SJSA1 (cell line): Measurements from ENCODE around the gene PMEPA1. TPM values are rescaled to one million over a fixed set of nuclear protein-coding genes. Genes with fewer than 3 reads are reported as not detected.

Experiments
- DNase-seq, 2 experiments: peaks; one replicate each; pipeline ENCODE4 v3.0.0-alpha.2; 2015 to 2020; ENCODE audit warnings: low spot score in 2 of 2, low read depth in 1 of 2
- H3K27ac ChIP-seq: fragments of 250-450 bp; sonication (Bioruptor Pico); 2 replicates; pipeline ENCODE4 v1.5.1; 2020; ENCODE audit warnings: mild to moderate bottlenecking, moderate library complexity
- H3K27me3 ChIP-seq: fragments of 250-450 bp; sonication (Bioruptor Pico); replicated peaks from 2 replicates; pipeline ENCODE4 v1.5.1; 2020; ENCODE audit warnings: mild to moderate bottlenecking, moderate library complexity
- H3K36me3 ChIP-seq: fragments of 250-450 bp; sonication (Bioruptor Pico); 2 replicates; pipeline ENCODE4 v1.5.1; 2020; ENCODE audit warnings: mild to moderate bottlenecking
- H3K4me1 ChIP-seq: fragments of 250-450 bp; sonication (Bioruptor Pico); replicated peaks from 2 replicates; pipeline ENCODE4 v1.6.1; 2021; ENCODE audit warnings: mild to moderate bottlenecking
- H3K4me3 ChIP-seq: fragments of 250-450 bp; sonication (Bioruptor Pico); 2 replicates; pipeline ENCODE4 v1.5.1; 2020; ENCODE audit warnings: mild to moderate bottlenecking
- H3K9me3 ChIP-seq: fragments of 250-450 bp; sonication (Bioruptor Pico); replicated peaks from 2 replicates; pipeline ENCODE4 v1.5.1; 2020; ENCODE audit warnings: mild to moderate bottlenecking
- total RNA-seq: library from RNA; depleted of rRNA; stranded (reverse); fragments of >200 nt; shearing (Covaris generic); gene quantifications from 2 replicates; pipeline ENCODE4 v1.2.3, GENCODE V29; 2014

PMEPA1 gene
- total RNA-seq, 1 experiment from 2014 or later = 13.9 TPM

DNA sequence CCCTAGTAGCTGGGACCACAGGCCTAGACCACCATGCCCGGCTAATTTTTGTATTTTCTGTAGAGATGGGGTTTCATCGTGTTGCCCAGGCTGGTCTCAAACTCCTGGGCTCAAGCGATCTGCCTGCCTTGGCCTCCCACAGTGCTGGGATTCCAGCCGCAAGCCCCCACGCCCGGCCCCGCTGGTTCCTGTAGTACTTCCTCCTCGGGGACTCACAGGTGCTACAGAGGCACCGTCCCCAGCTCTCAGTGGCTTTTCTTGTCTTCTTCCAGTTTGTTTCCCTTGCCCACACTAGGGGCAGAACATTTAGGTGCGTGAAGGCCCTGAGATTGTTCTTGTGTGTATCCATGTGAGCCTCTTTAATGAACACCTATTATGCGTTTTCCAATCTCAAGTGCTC, 88.8 kb downstream of the PMEPA1 start:
- Histone ChIP-seq H3K4me1 (peaks cover 6% of the 10 kb centered on the region; the same call in 1 of the 2 replicates), H3K4me3 (no peak overlapping the region), H3K27ac (no peak overlapping the region), H3K27me3 (peaks cover 9% of the 10 kb centered on the region; the same call in 1 of the 2 replicates), H3K36me3 (no peaks in the 10 kb centered on the region), H3K9me3 (no peaks in the 10 kb centered on the region; the same call in 1 of the 2 replicates)
- no peak for DNase-seq

DNA sequence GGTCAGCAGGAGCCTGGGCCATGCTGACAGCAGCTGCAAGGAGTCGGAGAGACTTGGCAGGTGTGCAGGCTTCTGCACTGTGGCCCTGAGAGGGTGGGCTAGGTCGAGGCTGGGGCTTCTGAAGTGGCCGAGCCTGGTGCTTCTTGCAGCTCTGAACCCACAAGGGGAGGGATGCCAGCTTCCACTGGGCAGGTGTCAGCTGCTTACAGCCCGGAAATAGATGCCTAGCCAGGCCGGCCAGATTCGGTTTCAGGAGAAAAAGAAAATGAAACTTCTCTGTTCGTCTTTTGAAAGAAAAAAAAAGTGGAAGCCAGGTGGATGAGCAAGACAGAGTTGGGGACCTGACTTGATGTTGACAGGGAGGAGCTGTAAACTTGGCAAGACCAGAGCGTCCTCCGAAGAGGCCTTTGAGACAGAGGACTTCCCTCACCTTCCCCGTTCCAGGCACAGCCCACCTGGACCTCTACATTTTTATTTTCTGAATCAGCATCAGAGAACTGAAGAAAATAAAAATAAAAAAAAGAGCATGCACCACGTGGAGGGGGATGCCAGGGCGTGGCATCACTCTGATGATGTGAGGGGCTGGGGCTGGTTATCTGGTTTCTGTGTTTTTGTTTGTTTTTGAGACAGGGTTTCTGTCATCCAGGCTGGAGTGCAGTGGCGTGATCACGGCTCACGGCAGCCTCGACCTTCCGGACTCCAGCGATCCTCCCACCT, 89.4 kb downstream of the PMEPA1 start, which contains the start of gene ZBP1:
Gene ZBP1, minus strand, starts transcription at position 153 of the 717 bp plus-strand sequence. Its CDS starts 131 bp downstream, at position 22.
- H3K27ac ChIP-seq = no peak within 1 kb of the TSS
- H3K9me3 ChIP-seq = no peaks in the 10 kb centered on the region; the same call in 1 of the 2 replicates
- peaks cover 9% of the 10 kb centered on the region; the same call in 1 of the 2 replicates for H3K27me3 ChIP-seq
- H3K4me3 ChIP-seq = no peak within 1 kb of the TSS
- H3K4me1 ChIP-seq = peaks cover 6% of the 10 kb centered on the region; the same call in 1 of the 2 replicates
- DNase-seq = no peak
- no peaks in the 10 kb centered on the region for H3K36me3 ChIP-seq

DNA sequence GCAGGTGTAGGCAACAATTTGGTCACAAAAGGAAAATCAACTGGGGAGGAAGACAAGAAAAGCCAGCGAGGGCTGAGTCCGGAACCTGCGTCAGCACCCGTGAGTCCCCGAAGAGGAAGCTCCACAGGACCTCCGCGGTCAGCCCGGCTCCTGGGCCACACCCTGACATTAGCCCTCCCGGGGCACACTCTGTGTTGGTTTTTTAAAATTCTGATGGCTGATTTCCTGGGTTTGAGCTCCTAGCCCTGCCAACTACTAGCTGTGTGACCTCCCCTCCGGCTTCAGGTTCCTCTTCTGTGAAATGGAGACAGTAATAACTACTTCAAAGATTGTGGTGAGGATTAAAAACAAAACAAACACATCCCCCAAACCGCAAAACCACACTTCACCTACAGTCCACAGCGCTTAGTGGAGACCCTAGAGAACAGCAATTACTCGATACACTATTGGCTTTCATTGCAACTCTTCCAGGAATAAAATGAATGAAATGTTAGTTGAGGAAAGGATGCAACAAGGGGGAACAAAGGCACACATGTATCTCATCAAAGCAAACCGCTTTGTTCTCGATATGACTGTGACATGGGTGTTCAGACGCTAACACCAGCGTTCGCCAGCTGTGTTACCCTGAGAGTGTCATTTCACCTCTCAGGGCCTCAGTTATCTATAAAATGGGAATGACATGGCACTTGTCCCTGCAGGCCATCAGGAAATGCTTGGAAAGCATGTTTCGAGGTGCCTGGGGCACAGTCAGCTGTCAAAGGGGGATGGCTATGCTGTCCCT, 90.6 kb downstream of the PMEPA1 start:
- no peaks in the 10 kb centered on the region for H3K36me3 ChIP-seq
- H3K9me3 ChIP-seq = no peaks in the 10 kb centered on the region; the same call in 1 of the 2 replicates
- no peak overlapping the region for H3K27ac ChIP-seq
- no peak overlapping the region for H3K4me3 ChIP-seq
- DNase-seq = no peak
- H3K27me3 ChIP-seq = peaks cover 9% of the 10 kb centered on the region; the same call in 1 of the 2 replicates
- peaks cover 6% of the 10 kb centered on the region; the same call in 1 of the 2 replicates for H3K4me1 ChIP-seq

DNA sequence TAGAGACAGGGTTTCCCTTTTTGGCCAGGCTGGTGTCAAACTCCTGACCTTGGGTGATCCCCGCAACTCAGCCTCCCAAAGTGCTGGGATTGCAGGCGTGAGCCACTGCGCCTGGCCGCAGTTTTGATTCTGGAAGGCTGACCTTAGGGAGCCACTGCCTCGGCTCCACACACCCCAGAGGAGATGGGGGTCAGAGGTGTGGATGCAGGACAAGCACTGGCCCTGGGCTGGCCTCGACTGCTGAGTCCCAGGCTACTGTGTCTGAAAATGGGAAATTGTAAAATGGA, 91.1 kb downstream of the PMEPA1 start:
- no peak overlapping the region for H3K27ac ChIP-seq
- no peaks in the 10 kb centered on the region for H3K36me3 ChIP-seq

DNA sequence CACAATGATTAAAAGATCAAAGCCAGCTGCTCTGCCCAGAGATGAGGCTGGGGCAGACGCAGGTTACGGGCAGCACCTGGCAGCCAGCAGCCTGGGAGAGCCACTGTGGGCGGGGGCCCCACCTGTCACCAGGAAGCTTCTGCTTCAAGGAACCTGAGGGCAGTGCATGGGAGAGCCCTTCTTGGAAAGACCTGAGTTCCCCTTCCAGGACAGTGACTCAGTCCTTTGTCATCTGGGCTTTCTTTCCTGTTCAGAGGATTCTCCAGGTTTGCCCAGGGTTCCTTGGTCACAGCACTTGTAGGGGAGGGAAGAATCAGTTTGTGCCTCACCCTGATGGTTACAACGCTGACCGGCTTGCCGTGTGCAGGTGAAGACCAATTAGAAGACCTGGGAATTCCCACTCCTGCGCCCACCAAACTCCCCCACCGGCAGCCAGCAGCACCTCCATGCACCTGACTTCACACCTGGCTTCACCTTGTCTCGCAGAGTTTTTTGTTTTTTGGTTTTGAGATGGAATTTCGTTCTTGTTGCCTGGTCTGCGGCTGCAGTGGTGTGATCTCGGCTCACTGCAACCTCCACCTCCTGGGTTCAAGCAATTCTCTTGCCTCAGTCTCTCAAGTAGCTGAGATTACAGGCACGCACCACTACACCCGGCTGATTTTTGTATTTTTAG, 91.6 kb downstream of the PMEPA1 start:
- Histone ChIP-seq H3K4me1 (peaks cover 6% of the 10 kb centered on the region; the same call in 1 of the 2 replicates), H3K9me3 (no peaks in the 10 kb centered on the region; the same call in 1 of the 2 replicates), H3K36me3 (no peaks in the 10 kb centered on the region), H3K27me3 (peaks cover 9% of the 10 kb centered on the region; the same call in 1 of the 2 replicates), H3K4me3 (no peak overlapping the region), H3K27ac (no peak overlapping the region)
- peak in 1 of 2 experiments; percentile 35 for DNase-seq

More for the DNA sequence above, 91.1 kb downstream of the PMEPA1 start:
- H3K27me3 ChIP-seq = peaks cover 9% of the 10 kb centered on the region; the same call in 1 of the 2 replicates
- peaks cover 6% of the 10 kb centered on the region; the same call in 1 of the 2 replicates for H3K4me1 ChIP-seq
- no peak overlapping the region for H3K4me3 ChIP-seq
- no peak for DNase-seq
- H3K9me3 ChIP-seq = no peaks in the 10 kb centered on the region; the same call in 1 of the 2 replicates

DNA sequence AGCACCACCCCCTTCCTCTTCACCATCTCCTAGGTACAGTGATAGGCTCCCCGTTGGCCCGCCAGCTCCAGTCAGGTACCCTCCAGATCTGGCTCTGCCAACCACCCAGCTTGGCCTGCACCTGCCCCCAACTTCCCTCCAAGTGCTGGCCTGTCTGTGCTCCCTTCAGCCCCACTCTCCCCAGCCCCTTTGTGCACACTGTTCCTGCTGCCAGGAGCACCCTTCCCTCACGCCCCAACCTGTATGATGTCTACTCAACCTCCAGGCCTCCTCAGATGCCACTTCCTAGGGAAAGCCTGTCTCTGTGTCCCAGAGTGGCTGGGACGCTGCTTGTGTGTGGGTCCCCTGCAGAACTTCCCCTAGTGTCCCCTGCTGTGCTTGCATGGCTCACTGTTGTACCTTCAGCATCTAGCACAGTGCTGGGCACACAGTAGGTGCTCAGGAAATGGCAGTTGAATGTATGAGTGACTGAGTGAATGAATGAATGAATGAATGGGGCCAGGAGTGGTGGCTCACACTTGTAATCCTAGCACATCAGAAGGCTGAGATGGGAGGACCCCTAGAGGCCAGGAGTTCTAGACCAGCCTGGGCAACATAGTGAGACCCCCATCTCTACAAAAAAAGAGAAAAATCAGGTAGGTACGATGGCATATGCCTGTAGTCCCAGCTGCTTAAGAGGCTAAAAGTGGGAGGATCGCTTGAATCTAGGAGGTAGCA, 92.6 kb downstream of the PMEPA1 start:
- H3K9me3 ChIP-seq = no peaks in the 10 kb centered on the region
- peak in 1 of 2 experiments; percentile 35 for DNase-seq

DNA sequence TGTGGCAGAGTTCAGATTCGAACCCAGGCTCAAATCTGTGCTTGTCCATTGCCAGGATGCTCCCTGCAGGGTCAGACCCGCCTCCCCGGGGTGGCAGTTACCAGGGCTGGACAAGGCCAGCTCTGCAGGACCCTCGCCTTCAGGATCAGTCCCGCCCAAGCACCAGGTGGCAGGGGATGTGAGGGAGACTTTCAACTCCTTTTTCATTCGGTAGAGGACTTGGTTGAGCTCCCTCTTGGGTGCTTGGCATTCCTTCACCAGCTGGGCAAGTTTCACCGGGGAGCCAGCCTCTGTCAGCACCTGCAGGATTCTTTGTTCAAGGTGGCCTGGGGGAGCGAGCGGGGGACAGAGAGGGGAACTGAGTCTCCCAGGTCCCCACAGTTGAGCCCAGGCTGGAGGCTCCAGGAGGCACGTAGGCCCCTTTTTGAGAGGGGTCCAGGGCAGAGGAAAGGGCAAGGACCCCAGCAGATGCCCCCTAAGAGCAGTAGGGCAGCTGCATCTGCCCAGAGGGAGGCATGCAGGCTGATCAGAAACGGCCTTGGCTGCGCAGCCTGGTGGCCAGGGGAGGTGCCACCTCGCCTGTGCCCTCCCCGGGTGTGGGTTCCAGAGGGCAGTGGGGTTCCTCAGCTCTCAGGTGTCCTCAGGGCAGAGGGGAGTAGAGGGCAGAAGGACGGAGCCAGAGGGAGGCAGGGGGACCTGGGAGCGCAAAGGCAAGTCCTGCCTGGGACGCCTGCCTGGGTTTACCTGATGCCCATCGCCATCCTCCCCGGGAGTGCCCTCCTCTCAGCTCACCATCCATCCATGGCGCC, 93.5 kb downstream of the PMEPA1 start:
- peak in 1 of 2 experiments; percentile 40 for DNase-seq
- Histone ChIP-seq H3K4me1 (no peaks in the 10 kb centered on the region), H3K9me3 (no peaks in the 10 kb centered on the region), H3K4me3 (no peak overlapping the region), H3K27ac (no peak overlapping the region), H3K36me3 (no peaks in the 10 kb centered on the region), H3K27me3 (peaks cover 12% of the 10 kb centered on the region; the same call in 1 of the 2 replicates)

More for the DNA sequence above, 92.6 kb downstream of the PMEPA1 start:
- no peaks in the 10 kb centered on the region for H3K4me1 ChIP-seq
- no peak overlapping the region for H3K27ac ChIP-seq
- H3K36me3 ChIP-seq = no peaks in the 10 kb centered on the region
- H3K27me3 ChIP-seq = peaks cover 12% of the 10 kb centered on the region; the same call in 1 of the 2 replicates
- no peak overlapping the region for H3K4me3 ChIP-seq

DNA sequence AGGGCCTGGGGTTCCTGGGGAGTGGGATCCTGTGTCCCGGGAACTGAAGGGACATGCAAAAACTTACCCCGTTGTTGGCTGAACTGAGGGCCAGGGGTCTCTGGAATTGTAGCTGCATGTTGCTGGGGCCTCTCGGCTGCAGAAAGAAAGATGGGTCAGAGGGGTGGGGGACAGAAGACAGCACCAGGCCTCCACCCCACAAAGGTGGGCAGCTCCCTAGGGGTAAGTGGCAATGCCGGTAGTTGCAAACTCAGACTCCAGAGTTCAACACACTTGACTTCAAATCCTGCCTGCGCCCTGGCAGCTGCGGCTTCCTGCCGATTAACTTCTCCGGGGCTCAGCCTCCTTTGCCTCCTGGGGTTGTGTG, 94.4 kb downstream of the PMEPA1 start:
- Histone ChIP-seq H3K9me3 (no peaks in the 10 kb centered on the region), H3K27ac (no peak overlapping the region), H3K4me1 (no peaks in the 10 kb centered on the region), H3K27me3 (peaks cover 12% of the 10 kb centered on the region; the same call in 1 of the 2 replicates), H3K36me3 (no peaks in the 10 kb centered on the region), H3K4me3 (no peak overlapping the region)
- peak in 1 of 2 experiments; percentile 24 for DNase-seq

DNA sequence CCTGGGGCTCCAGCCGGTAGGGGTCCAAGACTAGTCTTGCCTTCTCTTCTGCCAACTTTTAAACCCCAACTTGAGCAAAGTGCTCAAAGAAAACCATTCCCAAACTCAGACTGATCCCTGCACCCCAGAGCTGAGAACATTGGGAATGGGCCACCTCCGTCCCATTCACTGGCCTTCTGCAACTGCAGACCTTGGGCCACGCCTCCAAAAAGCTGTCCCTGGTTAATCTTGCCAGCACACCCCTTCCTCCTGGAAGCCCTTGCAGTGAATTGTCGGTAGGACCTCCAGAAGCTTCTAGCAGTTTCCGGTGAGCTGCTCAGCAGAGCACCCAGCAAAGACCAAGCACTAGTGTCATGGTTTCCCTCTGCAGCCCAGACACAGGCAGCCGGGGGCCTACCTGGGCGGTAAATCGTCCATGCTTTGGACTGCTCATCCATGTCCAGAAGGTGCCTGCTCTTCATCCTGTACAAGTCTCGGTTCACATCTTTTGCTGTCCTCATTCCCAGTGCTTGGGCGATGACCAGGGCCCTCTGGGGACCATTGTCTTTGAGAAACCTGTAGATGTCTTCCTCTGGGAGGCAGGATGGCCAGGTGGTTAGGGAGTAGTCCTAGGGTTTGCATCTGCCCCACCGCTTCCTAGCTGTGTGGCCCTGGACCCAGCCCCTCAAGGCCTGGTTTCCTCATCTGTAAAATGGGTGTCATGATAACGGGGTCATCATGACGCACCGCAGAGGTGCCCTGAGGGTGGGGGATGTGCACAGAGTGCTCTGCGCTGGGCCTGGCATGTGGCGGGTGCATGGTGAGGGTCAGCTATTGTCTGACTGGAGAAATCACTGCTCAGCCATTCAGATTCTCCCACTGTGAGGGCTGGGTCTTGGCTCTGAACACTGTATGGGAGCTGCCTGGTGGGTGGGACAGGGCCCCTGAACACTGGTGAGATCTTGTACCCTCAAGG, 95.0 kb downstream of the PMEPA1 start:
- H3K4me3 ChIP-seq = no peak overlapping the region
- H3K4me1 ChIP-seq = no peaks in the 10 kb centered on the region
- H3K27me3 ChIP-seq = peaks cover 12% of the 10 kb centered on the region; the same call in 1 of the 2 replicates
- no peak overlapping the region for H3K27ac ChIP-seq
- H3K36me3 ChIP-seq = no peaks in the 10 kb centered on the region
- peak in 1 of 2 experiments; percentile 29 for DNase-seq
- no peaks in the 10 kb centered on the region for H3K9me3 ChIP-seq

DNA sequence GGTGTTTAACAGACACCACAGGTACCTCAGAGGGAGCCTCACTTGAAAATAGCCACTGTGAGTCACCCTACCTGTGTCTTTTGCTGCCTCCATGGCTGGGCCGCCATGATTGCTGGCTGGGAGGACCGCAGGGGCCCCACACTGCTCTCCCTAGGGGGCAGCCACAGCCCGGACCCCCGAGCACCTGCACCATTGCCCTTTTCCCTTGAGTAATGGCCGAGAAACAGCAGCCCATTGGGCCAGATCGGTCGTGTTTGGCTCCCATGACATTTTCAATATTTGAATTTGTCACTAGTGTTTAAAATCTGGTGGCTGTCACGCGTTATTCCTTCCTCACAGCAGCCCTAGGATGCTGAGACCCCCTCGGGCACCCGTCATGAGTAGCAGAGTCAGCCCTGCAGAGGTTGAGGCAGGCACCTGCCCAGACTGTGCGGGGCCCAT, 96.3 kb downstream of the PMEPA1 start:
- no peaks in the 10 kb centered on the region for H3K36me3 ChIP-seq
- 0 out of 2 replicates have a peak, but pooled peaks cover 3% of the 10 kb centered on the region for H3K27me3 ChIP-seq
- H3K4me1 ChIP-seq = no peaks in the 10 kb centered on the region
- no peak overlapping the region for H3K27ac ChIP-seq
- DNase-seq = no peak
- H3K9me3 ChIP-seq = no peaks in the 10 kb centered on the region
- H3K4me3 ChIP-seq = no peak overlapping the region

DNA sequence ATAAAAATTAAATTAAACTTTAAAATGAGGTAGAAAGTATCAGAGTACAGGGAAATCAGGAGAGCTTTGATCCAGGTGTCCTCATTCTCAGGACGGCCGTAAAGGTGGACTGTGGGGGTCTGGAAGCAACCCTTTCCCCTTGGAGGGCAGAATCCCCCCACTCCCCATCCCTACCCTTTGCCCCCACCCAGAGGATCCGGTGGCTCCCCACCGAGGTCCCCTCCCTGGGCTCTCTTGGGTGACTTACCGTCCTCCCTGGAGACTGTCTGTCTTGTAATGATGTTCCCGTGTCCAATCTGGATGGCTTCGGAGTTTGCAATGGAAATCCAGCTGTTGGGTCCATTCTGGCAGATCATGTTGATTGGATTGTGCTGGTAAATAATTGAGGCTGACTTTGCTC, 96.9 kb downstream of the PMEPA1 start:
- no peak for DNase-seq
- no peaks in the 10 kb centered on the region for H3K4me1 ChIP-seq
- H3K27me3 ChIP-seq = 0 out of 2 replicates have a peak, but pooled peaks cover 3% of the 10 kb centered on the region
- H3K9me3 ChIP-seq = no peaks in the 10 kb centered on the region
- H3K36me3 ChIP-seq = no peaks in the 10 kb centered on the region
- no peak overlapping the region for H3K27ac ChIP-seq
- no peak overlapping the region for H3K4me3 ChIP-seq
